IPS-NIHi7 (cell line): ENCODE data around the gene MEP1A.
"Not testable (repeated sequence)": the region's sequence is repeated elsewhere in the genome, so short reads cannot be mapped to it uniquely, and the experiment has no call there.

ENCODE experiments used
- DNase-seq: peaks from one replicate; pipeline ENCODE4 v3.0.0; 2012; ENCODE audit warnings: mixed read lengths; ENCODE audit errors: extremely low spot score

MEP1A gene, protein sequence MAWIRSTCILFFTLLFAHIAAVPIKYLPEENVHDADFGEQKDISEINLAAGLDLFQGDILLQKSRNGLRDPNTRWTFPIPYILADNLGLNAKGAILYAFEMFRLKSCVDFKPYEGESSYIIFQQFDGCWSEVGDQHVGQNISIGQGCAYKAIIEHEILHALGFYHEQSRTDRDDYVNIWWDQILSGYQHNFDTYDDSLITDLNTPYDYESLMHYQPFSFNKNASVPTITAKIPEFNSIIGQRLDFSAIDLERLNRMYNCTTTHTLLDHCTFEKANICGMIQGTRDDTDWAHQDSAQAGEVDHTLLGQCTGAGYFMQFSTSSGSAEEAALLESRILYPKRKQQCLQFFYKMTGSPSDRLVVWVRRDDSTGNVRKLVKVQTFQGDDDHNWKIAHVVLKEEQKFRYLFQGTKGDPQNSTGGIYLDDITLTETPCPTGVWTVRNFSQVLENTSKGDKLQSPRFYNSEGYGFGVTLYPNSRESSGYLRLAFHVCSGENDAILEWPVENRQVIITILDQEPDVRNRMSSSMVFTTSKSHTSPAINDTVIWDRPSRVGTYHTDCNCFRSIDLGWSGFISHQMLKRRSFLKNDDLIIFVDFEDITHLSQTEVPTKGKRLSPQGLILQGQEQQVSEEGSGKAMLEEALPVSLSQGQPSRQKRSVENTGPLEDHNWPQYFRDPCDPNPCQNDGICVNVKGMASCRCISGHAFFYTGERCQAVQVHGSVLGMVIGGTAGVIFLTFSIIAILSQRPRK

DNA sequence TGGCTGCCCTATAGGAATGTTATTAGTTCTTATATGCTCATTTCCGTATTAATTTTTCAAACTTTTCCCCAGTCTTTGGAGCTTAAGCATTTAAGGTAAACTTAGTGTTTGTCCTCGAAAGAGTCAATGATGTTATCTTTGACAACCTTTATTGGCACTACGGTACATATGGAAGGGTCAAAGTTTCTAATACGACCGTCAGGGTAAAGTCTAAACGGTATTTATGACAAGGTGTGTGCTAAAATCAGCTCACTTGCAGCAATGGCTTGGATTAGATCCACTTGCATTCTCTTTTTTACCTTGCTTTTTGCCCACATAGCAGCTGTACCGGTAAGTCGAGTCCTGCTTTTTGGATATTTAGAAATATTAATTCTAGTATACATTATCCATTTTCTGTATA, at the start of gene MEP1A:
MEP1A (plus strand) TSS at position 252 of the 400 bp plus-strand sequence; CDS start at position 262, 10 bp downstream.
- DNase-seq, result no peak

DNA sequence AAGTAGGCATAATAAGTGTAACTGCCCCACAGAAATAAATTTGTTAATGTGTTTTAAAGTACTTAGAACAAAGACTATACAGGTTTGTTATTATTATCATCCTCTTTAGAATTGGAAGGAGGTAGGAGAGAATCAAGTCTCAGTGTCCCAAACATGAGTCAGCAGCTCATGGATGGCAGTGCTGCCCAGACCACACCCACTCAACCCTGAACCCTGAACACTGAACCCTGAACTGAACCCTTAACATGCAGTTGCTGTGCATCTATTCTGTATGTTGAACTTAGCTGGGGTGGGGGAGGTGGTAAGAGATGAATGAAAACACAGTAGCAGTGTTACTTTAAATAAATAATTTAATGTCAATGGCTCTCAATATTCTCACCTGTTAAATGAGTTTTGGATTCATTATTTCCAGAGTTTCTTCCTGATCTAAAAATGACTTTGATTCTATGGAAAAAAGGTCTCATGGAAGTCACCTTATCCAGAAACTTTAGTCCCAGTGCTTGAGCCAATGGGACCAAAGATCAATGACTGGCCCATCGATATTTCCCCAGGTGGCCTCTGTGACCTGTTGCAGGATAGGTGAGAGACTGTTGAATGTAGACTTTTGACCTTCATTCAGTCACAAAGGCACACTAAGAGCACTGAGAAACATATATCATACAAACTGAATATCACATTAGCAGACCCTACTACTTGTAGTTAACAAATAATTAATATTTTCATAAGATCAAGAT, 49.6 kb upstream of the MEP1A start:
- no peak for DNase-seq

DNA sequence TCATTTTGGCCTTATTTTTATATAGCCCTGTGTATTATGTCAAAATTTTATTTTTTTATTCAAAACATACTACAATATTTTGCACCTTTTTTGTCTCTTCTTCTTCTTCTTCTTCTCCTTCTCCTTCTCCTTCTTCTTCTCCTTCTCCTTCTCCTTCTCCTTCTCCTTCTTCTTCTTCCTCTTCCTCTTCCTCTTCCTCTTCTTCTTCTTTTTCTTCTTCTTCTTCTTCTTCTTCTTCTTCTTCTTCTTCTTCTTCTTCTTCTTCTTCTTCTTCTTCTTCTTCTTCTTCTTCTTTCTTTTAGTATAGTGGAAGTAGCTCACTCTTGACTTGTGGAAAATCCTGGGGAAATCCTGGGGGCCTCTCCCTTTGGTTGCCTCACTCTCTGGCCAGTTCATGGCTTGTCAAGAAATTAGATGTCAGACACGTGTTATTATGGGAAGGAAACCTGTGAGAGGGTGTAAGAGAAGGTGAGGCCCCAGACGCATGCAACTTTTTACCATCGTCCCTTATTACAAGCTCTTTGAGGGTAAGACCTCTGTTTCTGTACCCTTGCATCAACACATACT, 48.9 kb upstream of the MEP1A start:
- DNase-seq, result not testable (repeated sequence)

DNA sequence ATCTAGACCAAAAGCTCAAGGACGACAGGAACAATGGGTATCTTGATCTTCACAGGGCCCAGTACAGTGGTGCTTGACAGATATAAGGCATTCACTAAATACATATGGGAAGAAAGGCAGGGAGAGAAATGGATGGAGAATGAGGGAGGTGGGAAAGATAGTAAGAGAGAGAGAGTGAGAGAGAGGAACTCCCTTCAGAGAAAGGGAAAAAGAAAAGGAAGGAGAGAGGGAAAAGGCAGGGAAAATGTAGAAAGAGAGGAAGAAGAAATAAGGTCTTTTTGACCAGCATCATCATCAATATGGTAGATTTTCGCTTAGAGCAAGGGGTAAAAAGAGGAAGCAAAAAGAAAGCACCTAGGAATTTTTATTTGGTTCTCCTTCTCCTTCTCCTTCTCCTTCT, 47.2 kb upstream of the MEP1A start:
- DNase-seq, result no peak

DNA sequence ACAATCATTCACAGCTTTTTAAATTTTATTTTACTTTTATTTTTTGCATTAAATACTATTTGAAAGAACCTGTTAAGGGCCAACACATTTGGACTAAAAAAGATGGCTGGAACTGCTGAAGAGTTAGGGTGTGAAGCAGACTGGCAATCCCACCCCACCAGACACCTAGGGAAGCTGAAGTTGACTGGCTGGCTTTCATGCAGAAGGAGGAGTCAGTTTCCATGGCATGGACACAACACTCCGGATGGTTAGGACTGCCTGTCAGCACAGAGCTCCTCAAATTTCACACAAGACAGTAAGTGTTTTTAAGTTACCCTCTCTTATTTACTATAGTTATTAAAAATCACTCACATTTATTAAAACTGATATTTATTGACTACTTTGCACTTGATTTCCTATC, 46.5 kb upstream of the MEP1A start, which contains the start of gene ANKRD66:
ANKRD66 (plus strand) TSS at position 238 of the 400 bp plus-strand sequence. CDS start 5,016 bp downstream, outside the sequence.
- DNase-seq, result no peak

DNA sequence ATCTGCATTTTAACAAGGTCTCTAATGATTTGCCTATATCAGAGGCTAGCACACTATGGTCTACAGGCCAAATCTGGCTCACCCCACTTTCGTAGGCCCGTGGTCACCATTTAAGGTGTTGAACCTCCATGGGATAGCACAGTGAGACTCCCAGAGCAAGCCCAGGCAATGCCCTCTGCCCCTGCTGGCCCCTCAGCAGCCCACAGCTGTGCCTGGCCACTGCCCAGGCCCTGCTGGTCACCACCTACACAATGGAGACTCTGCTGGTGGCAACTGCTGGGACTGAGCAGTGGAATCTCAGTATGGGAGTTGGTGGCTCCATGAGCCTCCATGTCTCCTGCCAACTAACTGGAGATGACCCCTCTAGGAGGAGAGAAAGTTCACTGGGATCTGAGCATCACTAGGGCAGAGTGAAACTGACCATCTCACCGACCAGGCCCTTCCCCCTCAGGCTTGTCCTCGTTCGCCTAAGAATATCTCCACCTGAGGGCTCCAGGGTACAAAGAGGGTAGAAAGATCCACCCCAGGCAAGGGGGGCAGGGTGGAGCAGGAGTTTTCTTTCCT, 44.2 kb upstream of the MEP1A start:
- no peak for DNase-seq

DNA sequence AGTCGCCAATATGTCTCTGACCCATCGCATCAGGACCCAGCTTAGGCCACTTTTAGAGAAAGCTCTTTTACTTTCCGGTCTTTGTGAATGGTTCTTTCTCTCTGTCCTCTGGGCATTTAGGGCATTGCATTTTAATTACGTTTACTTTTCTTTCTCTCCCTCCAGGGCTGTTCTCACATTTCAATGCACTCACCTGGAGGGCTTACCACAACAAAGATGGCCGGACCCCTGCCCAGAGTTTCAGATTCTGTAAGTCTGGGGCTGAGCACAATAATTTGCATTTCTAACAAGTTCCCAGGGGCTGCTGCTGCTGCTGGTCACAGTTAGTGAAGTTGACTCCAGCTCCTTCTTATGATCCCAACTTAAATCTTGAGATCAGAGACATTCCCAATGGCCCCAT, 43.5 kb upstream of the MEP1A start:
- DNase-seq, result peak; percentile 41

DNA sequence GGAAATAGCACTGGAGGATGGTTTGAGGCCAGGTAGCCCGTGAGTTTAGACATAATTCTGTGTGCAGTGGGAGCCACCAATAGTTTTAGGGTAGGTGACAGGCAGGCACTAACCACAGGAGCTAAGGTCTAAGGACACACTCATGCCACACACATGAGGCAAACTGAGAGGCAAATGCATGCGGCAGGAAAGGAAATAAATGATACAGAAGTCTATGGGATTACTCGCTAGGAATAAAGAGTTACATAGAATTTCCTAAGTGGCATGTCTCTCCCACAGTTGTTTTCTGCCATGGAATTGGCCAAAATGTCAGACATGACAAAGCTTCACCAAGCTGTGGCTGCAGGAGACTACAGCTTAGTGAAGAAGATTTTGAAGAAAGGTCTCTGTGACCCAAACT, 41.5 kb upstream of the MEP1A start:
- no peak for DNase-seq

DNA sequence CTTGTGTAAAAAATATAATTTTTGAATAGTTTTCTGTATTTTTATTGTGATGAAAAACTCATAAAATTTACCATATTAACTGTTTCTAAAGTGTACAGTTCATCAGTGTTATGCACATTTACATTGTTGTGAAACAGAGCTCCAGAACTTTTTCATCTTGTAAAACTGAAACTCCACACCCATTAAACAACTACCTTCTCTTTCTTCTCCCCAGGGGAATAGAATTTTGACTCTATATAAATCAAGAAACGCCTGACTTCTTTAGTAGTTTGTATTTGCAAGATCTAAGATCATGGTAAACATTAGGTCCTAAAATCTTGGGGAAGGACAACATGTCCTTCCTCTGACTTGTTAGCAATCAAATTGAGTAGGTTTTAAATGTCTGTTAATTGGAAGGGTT, 37.3 kb upstream of the MEP1A start:
- DNase-seq, result no peak

DNA sequence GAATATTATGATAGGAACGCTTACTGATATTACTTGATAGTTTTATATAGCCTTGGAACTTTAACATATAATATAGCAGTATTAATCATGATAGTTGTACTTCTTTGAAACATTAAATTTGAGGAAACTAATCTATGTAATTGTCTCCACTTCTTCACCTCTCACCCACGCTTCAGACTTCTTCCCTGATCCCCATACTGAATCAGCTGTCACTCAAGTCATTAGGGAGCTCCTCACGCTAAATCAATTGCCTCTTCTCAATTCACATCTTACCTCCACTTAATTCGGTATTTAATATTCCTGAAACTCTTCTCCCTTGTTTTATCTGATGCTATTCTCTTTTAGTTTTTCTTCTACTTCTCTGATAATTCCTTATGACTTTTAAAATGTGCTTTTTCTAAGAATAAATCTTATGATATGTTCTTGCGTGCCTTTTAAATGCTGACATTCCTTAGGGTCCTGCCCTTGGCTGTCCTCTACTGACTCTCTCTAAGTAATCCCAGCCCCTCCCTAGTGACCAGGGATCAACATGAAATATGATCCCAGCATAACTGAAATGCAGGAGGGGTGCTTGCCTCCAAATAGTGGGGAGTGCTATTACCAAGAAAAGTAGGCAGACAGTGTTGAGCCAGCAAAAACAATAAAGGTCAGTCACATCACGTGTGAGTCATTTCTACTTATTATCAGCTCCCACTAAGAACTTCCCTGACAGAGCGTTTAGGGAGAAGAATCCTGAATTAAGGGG, 36.5 kb upstream of the MEP1A start:
- no peak for DNase-seq

DNA sequence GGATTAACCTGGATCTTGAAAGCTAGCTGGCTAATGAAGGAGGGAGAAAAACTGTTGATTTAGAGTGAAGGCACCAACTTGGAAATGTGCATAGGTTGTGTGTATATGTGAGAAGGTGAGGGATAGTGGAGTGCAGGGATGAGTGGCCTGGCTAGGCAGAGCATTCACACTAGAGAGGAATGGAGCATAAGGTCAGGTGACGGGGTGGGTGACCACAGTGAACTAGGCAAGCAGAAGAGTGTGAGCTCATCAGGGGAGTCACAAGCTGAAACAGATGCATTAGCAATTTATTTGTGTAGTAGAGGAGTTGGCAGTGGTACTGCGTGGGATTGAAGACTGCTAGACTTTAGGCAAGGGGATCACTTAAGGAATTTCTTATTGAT, 36.0 kb upstream of the MEP1A start:
- no peak for DNase-seq

DNA sequence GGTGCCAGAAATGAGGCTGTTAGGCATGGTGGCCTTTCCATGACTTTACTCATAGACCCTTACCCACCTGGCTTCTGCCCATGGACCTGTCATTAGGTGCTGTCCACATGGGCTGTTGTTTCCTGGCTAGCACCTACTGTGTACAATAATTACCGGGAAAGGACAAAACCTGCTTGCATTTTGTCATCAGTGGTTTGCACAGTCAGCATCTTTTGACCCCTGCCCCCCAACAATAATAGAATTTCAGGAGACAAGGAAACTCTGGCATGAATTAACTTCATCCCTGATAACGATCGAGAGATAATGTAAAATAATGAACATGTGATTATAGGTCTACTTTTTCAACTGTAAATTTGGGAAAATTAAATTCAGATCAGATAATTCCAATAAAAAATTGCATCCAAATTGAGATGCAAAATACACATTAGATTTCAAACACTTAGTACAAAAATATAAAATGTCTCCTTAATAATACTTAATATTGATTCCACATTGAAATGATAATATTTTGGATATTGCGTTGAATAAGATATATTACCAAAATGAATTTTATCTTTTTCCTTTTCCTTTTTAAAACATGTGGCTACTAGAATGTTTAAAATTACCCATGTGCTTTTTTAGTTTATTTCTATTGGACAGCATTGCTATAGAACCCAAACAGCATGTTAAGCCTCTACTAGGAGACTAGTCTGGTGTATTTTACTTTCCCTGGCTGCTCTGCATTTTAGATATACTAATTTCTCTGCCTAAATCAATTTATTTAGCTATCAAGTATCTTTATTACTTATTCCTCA, 34.0 kb upstream of the MEP1A start:
- no peak for DNase-seq

DNA sequence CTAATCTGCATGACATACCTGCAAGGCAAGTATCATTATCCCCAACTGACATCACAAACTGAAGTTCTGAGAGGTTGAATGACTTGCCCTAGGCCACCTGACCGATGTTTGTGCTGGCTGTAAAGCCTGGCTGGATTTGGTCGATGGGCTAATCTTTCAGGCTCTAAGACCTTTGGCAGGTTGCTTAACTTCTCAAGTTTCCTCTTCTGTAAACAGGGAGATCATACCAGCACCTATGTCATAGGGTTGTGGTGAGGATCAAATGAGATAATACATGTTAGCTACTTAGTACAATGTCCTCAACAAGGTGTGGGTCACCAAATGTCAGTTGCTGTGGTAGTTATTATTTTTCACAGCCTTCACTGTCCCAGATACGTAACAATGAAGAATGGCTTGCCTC, 32.3 kb upstream of the MEP1A start:
- no peak for DNase-seq

DNA sequence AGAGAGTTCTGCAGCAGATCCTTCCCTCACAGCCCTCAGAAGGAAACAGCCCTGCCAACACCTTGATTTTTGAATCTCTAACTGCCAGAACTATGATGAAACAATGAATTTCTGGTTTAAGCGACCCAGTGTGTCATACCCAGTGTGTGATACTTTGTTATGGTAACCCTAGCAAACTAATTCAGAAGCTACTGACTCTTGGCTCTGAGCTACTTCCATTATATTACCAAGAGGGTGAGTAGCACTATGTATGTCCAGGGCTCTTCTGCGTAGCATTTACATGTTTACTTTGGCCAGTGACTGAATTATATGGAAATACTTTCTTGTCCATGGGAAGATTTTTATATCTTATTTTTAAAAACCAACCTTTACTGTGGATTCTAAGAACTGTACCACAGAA, 29.7 kb upstream of the MEP1A start:
- DNase-seq, result no peak

DNA sequence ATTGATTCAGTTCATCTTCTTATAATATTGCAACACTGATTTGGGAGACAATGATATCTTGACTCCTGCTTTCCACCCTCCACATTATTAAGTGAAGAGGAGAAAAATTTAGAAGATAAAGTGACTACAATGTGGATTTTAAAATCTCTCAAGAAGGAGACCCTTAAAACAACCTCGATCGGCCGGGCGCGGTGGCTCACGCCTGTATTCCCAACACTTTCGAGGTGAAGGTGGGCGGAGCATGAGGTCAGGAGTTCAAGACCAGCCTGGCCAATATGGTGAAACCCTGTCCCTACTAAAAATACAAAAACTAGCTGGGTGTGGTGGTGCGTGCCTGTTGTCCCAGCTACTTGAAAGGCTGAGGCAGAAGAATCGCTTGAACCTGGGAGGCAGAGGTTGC, 28.9 kb upstream of the MEP1A start:
- not testable (repeated sequence) for DNase-seq

DNA sequence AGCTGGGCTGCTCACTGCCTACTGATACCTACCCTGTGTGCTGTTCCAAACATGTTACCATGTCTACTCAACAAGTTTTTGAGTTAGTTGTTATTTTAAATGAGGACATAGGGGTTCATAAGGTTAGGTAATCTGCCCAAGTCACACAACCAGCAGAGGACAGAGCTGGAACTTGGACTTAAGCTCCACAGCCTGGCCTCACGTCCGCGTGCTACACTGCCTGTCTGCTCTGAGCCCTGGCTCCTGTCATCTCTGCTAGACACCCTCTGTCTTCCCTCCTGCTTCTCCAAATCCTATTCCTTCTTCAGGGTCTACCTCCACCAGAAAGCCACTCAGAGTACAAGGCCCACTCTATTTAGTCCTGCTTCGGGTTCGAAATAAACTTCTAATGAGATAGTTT, 28.2 kb upstream of the MEP1A start:
- DNase-seq, result no peak

DNA sequence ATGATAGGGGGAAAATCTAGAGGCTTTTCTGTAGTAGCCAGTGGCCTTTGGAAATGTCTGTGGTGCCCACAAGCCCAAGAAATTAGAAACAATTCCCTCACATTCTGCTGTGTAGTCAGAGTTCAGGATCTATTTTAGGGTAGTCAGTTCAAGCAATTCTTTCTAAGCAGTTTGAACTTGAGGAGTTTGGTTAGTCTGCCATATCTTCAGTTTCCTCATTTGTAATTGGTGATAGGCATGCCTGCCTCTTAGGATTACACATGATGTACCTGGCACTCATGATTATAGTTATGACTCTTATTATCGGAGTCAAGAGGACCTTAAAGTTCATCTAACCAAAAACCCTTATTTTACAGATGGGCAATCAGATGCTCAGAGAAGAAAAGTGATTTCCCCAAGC, 21.2 kb upstream of the MEP1A start:
- DNase-seq, result no peak

DNA sequence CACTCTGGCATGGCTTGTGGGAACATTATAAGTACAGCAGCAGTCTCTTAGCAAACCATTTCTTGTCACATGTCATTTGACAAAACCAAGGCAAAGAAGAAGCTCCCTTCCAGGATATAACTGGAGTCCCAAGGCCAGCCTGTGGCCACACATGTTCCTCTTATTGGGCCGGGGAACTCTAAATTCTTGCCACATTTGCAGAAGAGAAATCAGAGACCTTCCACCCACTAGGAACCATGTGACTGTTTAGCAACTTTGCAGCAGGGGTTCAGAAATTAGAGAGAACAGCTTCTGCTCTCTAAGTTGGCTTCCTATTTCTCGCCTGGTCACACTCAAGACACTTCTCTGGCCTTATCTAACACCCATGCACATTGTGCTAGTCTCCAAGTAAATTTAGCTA, 20.4 kb upstream of the MEP1A start:
- no peak for DNase-seq

DNA sequence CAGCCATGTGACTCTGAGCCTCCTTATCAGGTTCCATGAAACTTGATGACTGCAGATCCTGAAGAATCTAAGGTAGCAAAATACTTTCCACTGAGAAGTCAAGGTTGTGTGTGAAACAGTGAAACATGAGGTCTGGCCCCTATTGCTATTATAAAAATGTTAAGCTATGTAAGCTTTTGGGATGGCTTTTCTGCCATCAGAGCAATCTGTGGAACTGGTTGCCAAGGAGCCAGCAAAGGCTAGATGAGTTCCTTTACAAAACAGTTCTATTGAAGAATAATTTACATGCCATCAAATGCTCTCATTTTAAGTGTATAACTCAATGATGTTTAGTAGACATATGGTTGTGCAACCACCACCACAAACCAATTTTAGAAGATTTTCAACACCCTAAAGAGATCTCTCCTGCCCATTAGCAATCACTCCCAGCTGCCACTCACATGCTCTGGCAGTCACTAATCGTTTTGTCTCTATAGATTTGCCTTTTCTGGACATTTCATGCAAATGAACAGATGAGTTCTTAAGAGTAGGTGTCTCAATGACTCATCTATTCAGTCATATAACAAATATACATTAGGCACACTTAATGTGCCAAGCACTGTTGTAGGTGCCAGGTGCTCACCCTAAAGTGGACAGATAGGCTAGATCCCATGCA, 19.9 kb upstream of the MEP1A start:
- no peak for DNase-seq

DNA sequence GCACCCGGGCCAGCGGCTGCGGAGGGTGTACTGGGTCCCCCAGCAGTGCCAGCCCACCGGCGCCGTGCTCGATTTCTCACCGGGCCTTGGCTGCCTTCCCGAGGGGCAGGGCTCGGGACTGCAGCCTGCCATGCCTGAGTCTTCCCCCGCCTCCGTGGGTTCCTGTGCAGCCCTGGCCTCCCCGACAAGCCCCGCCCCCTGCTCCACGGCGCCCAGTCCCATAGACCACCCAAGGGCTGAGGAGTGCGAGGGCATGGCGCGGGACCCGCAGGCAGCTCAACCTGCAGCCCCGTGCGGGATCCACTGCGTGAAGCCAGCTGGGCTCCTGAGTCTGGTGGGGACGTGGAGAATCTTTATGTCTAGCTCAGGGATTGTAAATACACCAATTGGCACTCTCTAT, 18.5 kb upstream of the MEP1A start:
- DNase-seq, result not testable (repeated sequence)
